ENCODE data around the gene FCER2. TPM values are rescaled to one million over a fixed set of nuclear protein-coding genes. Genes with fewer than 3 reads are reported as not detected.

The FCER2 gene
- total and polyA plus RNA-seq, 2 donors from 2014 or later, result 1.0 TPM; not detected in 1

DNA sequence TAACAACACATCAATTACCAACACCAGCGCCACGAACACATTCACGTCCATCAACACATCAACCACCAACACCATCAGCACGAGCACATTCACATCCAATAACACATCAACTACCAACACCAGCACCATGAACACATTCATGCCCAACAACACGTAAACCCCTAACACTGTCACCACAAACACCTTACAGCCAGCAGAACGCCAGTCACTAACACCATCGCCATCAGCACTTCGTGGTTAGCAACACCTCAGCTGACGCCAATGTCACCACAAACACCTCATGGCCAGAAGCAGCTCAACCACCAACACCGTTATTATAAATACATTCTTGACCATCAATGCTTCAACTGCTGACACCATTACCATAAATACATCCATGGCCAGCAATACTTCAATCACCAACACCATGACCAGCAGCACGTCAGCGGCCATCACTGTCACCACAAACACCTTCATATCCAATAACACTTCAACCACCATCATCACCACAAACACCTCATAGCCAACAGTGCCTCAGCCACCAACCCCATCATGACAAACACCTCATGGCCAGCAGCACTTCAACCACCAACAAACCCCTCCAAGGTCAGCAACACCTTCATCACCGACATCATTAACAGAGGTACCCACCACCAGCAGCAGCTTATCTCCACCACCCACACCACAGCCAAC is 9.4 kb downstream of the FCER2 start:
- H3K27ac ChIP-seq (ENCODE audit: low read depth in 2 of 2, low read length in 2 of 2), result no peak overlapping the region
- FAIRE-seq (no peak), DNase-seq (no peak)
- intact Hi-C loops (cut with DNase I), result no loop called here
- H3K36me3 ChIP-seq (ENCODE audit: control insufficient read depth in 2 of 3, insufficient read depth in 3 of 3, low read length in 3 of 3), result no peaks in the 10 kb centered on the region
- H3K9me3 ChIP-seq (ENCODE audit: control insufficient read depth in 2 of 3, insufficient read depth in 1 of 3, low read length in 3 of 3), result peaks cover 0 to 3% (median 0%) of the 10 kb centered on the region in 3 donors
- no peak overlapping the region for H3K4me3 ChIP-seq (ENCODE audit: low read length in 3 of 3)
- TF ChIP-seq, protein P1, sequence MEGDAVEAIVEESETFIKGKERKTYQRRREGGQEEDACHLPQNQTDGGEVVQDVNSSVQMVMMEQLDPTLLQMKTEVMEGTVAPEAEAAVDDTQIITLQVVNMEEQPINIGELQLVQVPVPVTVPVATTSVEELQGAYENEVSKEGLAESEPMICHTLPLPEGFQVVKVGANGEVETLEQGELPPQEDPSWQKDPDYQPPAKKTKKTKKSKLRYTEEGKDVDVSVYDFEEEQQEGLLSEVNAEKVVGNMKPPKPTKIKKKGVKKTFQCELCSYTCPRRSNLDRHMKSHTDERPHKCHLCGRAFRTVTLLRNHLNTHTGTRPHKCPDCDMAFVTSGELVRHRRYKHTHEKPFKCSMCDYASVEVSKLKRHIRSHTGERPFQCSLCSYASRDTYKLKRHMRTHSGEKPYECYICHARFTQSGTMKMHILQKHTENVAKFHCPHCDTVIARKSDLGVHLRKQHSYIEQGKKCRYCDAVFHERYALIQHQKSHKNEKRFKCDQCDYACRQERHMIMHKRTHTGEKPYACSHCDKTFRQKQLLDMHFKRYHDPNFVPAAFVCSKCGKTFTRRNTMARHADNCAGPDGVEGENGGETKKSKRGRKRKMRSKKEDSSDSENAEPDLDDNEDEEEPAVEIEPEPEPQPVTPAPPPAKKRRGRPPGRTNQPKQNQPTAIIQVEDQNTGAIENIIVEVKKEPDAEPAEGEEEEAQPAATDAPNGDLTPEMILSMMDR (IDR thresholded peaks at IDR 0.05; ENCODE audit: borderline replicate concordance, extremely low read depth, insufficient read depth), result no peak
- no peaks in the 10 kb centered on the region for H3K4me1 ChIP-seq (ENCODE audit: control insufficient read depth in 2 of 3, insufficient read depth in 2 of 3, low read depth in 1 of 3, low read length in 3 of 3)
- no peak overlapping the region for H3K9ac ChIP-seq (ENCODE audit: low read length in 3 of 3)
- no peaks in the 10 kb centered on the region for H3K27me3 ChIP-seq (ENCODE audit: control insufficient read depth, insufficient read depth, low read length)

- Histone ChIP-seq H3K27me3 (ENCODE audit: control insufficient read depth, insufficient read depth, low read length) (no peaks in the 10 kb centered on the region), H3K4me1 (ENCODE audit: control insufficient read depth in 2 of 3, insufficient read depth in 2 of 3, low read depth in 1 of 3, low read length in 3 of 3) (no peaks in the 10 kb centered on the region), H3K9ac (ENCODE audit: low read length in 3 of 3) (no peak overlapping the region), H3K36me3 (ENCODE audit: control insufficient read depth in 2 of 3, insufficient read depth in 3 of 3, low read length in 3 of 3) (no peaks in the 10 kb centered on the region), H3K27ac (ENCODE audit: low read depth in 2 of 2, low read length in 2 of 2) (no peak overlapping the region), H3K9me3 (ENCODE audit: control insufficient read depth in 2 of 3, insufficient read depth in 1 of 3, low read length in 3 of 3) (peaks cover 0 to 3% (median 0%) of the 10 kb centered on the region in 3 donors), H3K4me3 (ENCODE audit: low read length in 3 of 3) (no peak overlapping the region)
- intact Hi-C loops (cut with DNase I), result no loop called here
- no peak for FAIRE-seq
- no peak for DNase-seq
- TF ChIP-seq, protein P1 (IDR thresholded peaks at IDR 0.05; ENCODE audit: borderline replicate concordance, extremely low read depth, insufficient read depth), result no peak
These were observed 10.4 kb downstream of the FCER2 start for GRCh38 chr19:7691497-7691896.

GRCh38 chr19:7690779-7691258 is 11.1 kb downstream of the FCER2 start:
- H3K9me3 ChIP-seq (ENCODE audit: control insufficient read depth in 2 of 3, insufficient read depth in 1 of 3, low read length in 3 of 3), result peaks cover 0 to 3% (median 0%) of the 10 kb centered on the region in 3 donors
- H3K27me3 ChIP-seq (ENCODE audit: control insufficient read depth, insufficient read depth, low read length), result no peaks in the 10 kb centered on the region
- intact Hi-C loops (cut with DNase I), result no loop called here
- TF ChIP-seq, protein P1 (IDR thresholded peaks at IDR 0.05; ENCODE audit: borderline replicate concordance, extremely low read depth, insufficient read depth), result no peak
- no peak overlapping the region for H3K27ac ChIP-seq (ENCODE audit: low read depth in 2 of 2, low read length in 2 of 2)
- H3K36me3 ChIP-seq (ENCODE audit: control insufficient read depth in 2 of 3, insufficient read depth in 3 of 3, low read length in 3 of 3), result no peaks in the 10 kb centered on the region
- H3K9ac ChIP-seq (ENCODE audit: low read length in 3 of 3), result no peak overlapping the region
- H3K4me3 ChIP-seq (ENCODE audit: low read length in 3 of 3), result no peak overlapping the region
- DNase-seq (no peak), FAIRE-seq (no peak)
- no peaks in the 10 kb centered on the region for H3K4me1 ChIP-seq (ENCODE audit: control insufficient read depth in 2 of 3, insufficient read depth in 2 of 3, low read depth in 1 of 3, low read length in 3 of 3)
